Stimulated activated CD4-positive, alpha-beta T cell treated with anti-CD3 and anti-CD28 coated beads, TNF-alpha, amount 100 ng/mL, for 24 hours (primary cell): ENCODE data around the gene PTGES.

ENCODE experiments used
- DNase-seq, 3 experiments: peaks; one replicate each; pipeline ENCODE4 v3.0.0-alpha.2; 2020; ENCODE audit warnings: low read depth in 3 of 3

PTGES gene

DNA sequence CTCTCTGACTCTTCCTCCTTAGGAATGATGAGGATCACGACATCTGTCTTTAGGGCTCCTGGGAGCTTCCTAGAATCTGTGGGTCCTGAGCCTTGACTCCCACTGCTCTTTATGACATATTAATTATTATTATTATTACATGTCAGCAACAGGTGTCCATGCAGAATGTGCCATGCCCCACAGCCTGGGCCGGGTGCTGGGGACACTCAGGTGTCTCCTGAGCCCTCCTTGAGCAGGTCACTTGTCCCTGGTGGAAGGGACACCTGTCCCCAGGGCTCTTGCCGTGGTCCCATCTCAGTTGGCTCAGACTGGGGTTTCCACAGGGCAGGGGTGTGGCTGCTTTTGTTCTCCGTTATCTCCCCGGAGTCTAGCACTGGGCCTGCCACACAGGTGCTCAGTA, 34.2 kb downstream of the PTGES start:
- no peak for DNase-seq

DNA sequence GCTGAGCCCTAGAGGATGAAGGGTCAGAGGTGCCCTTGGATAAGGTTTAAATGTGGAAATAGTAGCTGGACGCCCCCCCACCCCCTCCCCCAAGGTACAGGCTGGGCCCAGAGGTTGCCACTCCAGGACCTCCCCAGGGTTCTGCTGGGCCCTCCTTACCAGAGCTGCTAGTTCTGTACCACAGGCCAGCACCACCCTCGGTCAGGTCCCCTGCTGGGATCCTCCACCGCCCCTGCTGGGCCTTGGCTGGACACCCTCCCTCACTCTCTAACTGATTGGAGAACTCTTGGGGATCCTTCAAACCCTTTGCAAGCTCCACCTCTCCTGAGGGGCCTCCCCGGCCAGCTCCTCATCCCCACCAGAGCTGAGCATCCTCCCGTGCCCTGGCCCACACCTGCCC, 34.9 kb downstream of the PTGES start:
- no peak for DNase-seq

DNA sequence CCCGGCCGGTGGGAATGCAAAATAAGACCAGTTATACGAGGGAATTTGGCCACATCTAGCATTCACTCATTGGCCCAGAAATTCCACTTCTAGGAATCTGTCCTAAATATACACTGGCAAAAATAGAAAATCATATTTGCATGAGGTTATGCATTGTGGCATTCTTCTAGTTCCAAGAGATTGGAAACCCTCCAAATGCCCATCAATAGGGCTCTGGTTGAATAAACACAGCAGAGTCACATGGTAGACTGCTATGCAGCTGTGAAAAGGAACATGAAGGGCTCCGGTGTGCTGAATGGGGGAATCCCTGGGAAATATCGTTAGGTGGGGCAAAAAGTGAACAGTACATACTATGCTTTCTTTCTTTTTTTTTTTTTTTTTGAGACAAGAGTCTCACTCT, 36.8 kb downstream of the PTGES start:
- no peak for DNase-seq

DNA sequence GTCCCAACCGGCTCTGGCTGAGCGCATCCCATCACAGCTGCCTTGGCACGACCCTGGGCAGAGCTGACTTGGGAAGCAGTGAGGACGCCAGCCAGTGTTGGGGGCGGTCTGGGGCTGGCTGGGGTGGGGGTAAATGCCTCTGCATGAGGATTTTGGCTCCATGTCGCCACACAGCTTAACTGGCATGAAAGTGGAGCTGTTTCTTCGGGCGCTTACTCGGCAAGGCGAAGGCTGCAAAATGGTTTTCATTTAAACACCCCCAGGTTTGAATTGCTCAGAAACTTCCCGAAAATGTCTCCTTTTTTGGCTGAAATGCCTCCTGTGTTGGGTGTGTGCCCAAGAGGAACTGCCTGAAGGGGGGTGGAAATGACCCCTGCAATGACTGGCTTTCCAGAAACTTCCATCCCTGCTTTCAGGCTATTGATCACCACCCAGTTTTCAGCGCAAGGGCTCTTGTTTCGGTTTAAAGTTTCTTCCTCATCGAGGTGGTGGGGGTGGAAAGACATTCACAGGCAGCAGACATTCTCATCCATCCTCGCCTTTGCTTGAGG, 38.3 kb downstream of the PTGES start:
- DNase-seq = no peak

DNA sequence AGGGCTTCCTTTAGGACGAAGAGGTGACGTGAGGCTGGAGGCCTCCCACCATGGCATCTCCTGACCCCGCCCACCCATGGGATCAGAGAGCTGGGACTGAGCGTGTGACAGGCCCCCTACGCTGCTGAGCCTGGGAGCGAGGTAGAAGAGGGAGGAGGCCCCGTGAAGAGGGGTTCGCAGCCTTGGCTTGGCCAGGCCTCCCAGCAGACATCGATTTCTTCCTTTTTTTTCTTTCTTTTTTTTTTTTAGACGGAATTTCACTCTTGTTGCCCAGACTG, 39.5 kb downstream of the PTGES start:
- DNase-seq = no peak

DNA sequence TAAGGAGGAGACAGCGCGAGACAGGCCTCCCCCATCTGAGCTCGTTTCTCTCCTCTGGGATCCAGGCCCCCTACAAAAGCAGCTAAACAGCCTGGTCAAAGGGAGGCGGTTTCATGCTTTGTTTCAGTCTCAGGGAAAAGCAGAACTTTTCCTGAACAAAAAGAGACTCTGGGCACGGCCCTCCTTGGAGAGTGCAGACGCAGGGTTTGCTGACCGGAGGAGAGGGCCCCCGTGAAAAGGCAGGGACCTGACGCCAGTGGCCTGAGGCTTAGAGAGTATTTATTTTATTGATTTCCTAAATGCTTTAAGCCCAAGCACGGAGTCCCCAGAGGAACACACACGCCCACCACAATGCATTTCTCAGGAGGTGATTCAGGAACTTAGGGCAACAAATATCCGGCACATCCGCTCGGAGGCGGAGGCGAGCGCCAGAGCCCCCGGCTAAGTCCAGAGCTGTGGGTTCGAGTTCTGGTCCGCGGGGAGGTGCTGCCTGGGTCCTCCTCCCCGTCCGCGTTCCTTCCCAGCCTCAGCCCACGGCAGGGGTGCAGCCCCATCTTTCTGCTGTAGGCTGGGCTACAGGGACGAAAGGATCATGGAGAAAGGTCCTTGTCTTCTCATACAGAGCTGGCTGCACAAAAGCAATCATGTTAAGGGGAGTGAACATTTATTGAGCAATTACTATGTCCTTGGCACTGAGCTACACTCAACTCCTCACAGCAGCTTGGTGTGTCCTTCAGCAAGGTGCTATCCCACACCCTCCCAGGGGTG, 40.0 kb downstream of the PTGES start:
- DNase-seq = no peak

DNA sequence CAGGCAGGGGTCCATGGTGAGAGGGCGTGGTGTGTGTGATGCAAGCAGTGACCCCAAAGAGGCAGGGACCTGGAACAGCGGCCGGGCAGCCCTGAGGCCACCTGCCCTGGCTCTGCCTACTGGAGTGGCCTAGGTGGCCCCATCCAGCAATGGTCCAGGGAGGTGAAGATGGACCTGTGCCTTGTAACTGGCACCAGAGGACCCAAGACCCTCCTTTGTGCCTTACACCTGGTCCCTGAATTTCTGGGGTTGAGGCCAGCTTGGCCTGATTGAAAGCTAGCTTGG, 42.7 kb downstream of the PTGES start:
- no peak for DNase-seq

DNA sequence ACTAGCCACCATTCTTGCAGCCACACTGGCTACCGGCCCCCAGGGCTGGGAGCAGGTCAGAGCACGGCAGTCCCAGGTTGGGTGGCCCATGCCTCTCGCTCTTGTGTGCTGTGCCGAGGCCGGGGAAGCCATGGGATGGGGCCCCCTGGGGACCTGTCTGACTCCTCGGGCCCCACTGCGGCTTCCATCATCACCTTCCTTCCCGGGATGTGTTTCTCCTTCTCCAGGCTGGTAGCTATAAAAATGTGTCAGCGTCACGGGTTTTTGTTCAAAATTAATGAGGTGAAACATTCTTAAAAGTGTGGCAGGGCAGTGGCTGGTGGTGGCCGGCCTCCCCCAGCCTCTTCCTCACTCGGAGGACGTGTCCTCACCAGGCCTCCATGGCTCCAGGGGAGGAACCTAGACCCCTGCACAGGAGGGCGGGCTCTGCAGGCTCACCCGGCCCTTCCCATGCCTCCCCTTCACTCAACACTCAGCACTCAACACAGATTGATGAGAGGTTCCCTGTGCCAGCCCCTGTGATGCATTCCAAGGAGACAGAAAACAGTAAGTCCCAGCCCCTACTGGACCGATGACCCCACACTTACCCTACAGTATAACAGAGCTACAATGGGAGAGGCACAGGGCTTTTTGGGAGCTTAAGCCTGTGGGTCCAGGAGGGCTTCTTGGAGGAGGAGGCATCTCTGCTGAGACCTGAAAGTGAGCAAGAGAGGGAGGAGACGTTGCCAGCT, 43.2 kb downstream of the PTGES start:
- no peak for DNase-seq

DNA sequence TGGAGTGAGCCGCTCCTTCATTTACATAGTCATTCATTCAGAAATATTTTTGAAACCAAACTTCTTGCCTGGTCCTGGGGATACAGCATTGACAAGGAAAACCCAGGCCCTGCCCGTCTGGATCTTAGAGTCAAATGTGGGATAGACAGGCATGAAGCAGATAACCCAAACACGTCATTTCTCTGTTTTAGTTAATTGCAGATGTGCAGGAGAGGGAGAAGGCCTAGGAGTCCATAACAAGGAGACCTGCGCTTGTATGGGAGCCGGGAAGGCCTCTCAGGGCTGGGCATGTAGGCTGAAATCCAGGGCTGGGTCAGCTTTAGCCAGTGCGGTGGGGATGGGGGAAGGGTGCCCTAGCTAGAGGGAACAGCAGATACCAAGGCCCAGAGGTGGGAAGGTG, 44.0 kb downstream of the PTGES start:
- DNase-seq = no peak

DNA sequence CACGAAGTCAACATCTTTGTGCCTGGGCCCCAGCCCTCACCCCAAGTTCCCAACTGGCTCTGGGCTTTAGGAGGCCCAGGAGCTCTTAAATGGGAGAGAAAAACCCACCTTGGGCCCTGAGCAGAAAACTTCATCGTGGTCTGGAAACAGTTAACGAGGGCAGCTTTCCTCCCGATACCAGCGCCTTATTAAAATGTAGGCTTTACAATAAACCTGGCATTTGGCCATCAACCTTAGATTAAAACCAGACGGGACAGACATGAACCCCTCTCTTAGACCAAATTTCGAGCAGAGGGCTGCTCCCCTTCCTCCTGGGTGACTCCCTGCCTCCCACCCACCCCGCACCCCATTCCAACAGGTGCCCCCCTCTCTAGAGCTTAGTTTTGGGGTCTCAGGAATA, 48.0 kb downstream of the PTGES start:
- DNase-seq = no peak

DNA sequence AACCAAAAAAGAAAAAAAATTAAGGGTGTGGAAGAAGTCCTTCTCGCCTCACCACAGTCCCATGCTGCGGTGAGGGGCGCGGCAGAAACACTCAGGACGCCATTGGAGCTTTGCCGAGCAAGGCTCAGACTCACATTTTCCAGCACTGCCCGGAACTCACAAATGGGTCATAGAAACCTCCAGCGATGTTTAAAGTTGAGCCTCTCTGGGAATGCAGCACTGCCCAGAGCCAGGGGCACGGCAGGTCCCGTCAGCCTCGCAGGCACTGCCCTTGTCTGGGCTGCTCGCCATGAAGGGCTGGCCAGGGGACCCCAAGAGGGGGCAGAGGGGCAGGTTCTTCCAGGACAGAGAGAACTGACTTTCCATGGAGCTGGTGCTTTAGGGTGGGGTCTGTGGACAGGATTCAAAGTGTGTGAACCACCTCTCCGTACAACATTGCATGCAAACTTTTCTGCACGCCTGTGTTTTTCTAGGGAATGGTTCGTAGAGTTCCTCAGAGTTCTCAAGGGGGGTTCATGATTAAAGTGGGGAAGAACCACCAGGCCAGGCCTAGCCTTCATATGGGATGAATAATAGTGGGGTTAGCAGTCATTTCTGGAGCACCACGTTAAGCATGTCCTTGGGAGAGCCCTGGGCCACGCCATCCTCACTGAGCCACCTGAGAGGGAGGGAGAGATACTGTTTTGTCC, 49.0 kb downstream of the PTGES start:
- no peak for DNase-seq

DNA sequence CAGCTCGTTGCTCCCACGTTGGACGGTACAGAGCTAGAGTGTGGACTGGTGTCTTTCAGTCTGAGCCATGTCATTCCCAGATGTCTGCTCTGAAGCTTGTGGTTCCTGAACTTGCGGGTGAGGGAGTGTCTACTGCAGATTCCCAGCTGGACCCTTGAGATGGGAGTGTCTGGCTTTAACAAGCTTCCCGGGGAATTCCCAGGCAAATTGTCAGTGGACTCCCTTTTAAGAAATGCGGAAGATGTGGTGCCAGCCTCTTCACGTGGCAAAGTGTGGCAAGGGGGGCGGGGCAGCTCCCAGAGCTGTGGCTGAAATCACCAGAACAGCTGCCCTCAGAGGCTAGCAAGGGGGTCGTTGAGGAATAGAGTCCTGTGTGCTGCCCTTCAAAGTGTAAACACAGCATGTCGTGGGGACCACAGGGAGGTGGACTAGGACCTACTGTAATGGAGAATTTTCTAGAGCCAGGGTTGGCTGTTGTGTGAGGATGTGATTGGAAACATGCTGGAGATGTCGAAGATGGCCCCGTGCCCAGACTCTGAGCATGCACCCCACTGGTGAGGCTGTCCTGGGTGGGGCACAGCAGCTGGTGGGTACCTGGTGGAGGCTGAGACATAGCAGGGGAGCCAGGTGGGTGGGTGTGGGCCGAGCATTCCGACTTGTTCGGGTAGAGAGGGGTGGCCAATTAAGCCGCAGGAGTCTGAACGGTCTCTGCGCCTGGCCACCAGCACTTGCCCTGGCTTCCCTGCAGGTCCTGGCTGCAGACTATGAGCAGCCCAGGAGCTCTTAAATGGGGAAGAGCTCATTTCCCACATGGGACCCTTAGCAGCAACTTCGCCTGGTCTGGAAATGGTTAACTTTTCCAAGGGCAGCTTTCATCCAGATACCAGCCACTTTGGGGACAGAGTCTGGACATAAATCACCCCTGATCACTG, 50.0 kb downstream of the PTGES start:
- DNase-seq = no peak

DNA sequence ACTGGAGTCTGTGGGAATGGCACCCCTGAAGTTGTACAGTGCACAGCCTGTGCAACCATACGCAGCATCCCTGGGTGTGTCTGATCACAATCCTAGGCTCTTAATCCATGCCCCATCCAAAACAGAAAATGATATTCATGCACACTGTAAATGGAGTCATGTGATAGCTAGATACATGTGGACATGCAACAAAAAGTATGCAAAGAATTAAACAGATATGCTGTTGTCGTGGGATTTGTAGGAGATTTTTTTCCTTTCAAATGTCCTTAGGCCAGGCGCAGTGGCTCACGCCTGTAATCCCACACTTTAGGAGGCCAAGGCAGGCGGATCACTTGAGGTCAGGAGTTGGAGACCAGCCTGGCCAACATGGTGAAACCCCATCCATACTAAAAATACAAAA, 51.3 kb downstream of the PTGES start:
- no peak for DNase-seq

DNA sequence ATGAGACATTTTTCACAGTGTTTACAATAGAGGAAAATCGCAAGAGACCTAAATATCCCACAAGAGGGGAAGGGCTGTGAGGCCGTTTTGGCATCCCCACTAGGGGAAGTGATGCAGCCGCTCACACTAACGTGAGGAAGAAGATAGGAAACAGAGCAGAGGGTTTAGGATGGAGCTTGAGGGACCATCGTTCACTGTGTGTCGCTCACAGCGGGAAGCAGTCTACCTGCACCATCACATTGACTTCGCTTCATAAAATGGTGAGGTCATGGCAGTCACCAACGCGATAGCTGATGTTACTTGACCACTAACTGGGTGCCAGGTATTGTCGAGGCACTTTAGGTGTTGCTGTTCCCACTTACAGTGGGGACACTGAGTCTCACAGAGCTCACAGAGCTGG, 51.8 kb downstream of the PTGES start:
- no peak for DNase-seq

DNA sequence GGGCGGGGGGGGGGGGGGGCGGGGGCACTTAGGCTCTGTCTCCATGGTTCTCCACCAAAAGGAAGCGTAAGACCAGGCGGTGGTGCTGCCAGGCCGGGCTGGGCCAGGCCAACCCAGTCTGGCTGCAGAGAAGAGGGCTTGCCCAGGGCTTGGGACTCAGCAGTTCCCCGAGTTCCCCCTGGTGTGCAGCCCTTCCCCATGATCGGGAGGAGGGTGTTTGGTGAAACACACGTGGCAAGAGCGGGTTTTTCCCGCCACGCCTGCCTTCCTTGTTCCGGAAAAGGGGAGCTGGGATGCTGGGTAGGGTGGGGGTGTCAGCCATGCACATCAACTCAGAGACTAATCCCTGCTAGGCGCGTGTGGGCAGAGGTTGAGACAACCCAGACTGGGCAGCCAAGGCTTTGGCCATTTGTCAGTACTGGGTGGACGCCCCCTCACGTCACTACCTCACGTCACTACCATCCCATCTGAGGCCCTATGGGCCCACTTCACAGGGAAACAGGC, 54.5 kb downstream of the PTGES start:
- peak in 2 of 3 experiments; percentile 6 to 23 for DNase-seq

DNA sequence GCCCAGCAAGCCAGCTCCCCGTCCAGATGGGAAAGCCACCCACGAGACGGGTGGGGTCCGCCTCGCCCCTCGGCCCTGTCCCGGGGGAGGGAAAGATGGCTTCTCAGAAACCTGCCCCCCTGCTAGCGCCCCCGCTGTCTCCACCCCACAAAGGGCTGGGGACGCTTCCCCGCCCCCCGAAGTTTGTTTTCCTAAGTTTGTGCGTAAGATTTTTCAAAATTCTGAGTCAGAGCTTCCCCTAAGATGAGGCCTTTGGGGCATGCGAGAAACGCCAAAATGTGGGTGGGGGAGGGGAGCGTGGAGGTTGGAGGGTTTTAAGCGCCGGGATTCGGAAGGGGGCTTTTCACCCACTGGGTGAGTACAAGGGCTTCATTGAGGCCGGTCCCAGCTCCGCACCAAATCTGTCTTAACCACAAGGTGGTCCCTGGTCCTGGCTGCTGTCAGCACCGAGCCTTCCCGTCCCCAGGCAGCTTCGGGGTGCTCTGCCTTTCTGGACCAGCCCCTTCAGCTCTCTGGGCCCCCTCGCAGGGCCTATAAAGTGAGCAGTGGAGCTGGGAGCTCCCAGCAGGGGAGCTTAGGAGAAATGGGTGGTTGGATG, 55.1 kb downstream of the PTGES start:
- peak; percentile 22 to 63 (median 47) for DNase-seq

DNA sequence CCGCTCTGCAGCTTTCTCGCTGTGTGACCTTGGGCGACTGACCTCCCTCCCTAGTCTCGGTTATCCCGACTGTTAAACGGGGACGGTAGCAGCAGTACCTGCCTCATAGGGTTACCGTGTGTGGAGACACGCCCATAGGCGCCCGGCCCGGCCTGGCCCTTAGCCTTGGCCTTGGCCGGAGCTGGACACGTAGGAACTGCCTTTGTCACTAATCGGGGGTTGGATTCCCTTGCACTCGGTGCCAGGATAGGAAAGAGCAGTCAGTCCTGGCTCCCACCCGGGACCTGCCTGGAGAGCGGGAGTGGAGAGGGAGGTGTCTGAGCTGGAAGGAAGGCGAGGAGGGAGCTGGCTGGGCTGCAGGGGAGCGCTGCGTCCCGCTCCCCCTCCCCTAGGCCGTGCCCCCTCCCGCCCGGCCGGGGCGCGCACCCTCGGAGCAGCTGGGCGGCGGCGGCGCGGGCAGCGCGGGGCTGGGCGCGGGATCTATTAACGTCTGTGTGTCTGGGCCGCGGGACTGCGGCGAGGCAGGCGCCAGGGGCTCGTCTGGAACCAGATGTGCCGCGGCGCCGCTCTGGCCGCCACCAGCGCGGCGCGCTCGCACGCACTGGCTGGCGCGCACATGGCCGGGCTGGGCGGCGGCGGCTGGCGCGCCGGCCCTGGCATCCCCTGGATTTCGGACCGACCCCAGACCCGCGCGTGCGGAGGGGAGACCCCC, 55.7 kb downstream of the PTGES start:
- peak in 1 of 3 experiments; percentile 20 for DNase-seq

DNA sequence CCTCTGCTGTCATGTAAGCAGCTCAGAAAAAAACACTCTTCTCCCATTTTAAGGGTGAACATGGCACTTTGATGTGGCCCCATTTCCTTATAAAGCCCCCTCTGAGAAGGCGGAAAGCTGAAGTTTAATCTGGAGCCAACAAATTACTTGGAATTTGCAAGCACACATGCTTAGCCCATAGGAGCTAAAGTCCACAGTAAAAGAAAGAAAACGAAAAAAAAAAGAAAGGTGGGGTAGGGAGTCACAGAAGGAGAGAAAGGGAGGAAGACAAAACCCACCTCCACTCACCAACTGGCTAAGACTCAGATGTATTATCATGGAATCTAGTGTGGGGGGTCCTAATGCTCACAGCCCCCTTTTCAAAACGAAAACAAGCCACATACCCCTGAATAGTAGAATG, 57.0 kb downstream of the PTGES start:
- no peak for DNase-seq

DNA sequence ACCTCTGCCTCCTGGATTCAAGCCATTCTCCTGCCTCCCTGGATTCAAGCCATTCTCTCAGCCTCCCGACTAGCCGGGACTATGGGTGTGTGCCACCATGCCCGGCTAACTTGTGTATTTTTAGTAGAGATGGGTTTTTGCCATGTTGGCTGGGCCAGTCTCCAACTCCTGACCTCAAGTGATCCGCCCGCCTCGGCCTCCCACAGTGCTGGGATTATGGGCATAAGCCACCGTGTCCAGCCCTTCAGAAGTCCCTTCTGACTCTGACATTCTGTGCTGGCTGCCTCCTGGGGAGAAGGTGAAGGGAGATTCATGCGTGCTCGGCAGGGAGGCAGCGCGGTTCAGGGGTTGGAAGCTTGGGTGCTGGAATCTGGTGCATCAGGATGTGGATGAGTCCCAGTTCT, 58.6 kb downstream of the PTGES start:
- DNase-seq = no peak

DNA sequence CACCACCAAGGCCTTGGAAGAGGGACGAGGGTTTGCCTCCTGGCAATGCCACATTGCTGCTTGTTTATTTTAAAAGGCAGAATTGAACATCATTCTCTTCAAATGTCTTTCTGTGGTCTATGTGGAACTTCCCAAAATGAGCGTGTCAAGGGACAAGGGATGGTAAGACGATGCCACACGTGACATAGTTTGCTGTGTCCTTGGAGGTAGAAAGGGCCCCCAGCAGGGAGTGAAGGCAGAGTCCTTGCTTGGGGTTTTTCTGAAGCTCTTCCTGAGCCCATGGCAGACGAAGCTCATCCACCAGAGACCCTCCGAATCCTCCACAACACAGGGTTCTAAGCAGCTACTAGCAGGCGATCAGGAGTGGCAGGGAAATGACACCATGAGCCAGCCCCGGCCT, 59.1 kb downstream of the PTGES start:
- no peak for DNase-seq

DNA sequence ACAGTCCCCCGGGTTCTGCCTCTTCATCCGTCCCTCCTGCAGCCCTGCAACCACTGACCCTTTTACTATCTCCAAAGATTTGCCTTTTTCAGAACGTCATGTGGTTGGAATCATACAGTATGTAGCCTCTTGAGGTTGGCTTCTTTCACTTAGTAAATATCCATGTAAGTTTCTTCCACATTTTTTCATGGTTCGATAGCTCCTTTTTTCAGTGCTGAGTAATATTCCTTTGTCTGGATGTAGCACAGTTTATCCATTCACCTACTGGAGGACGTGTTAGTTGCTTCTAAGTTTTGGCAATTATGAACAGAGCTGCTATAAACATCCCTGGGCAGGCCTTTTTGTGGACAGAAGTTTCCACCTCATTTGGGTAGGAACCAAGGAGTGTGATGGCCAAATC, 60.3 kb downstream of the PTGES start:
- no peak for DNase-seq
